ENCODE measurements around the gene NIPSNAP2. TPM values are rescaled to one million over a fixed set of nuclear protein-coding genes. Genes with fewer than 3 reads are reported as not detected.

The NIPSNAP2 gene
- total and polyA plus RNA-seq, 7 experiments from 2014 or later, result 30.1 to 51.5 (median 35.6) TPM

GRCh38 chr7:55970978-55971377 is 6.6 kb downstream of the NIPSNAP2 start:
- Histone ChIP-seq H3K9me3 (ENCODE audit: control insufficient read depth in 2 of 3, low read length in 3 of 3) (no peaks in the 10 kb centered on the region), H3K4me1 (ENCODE audit: control insufficient read depth in 2 of 2, insufficient read depth in 2 of 2, low read length in 2 of 2) (no peaks in the 10 kb centered on the region), H3K27me3 (ENCODE audit: control insufficient read depth in 2 of 2, insufficient read depth in 2 of 2, low read length in 2 of 2) (no peaks in the 10 kb centered on the region), H3K36me3 (ENCODE audit: control insufficient read depth in 2 of 3, insufficient read depth in 3 of 3, low read length in 3 of 3) (peaks cover 0 to 4% (median 0%) of the 10 kb centered on the region in 3 experiments), H3K27ac (ENCODE audit: low read depth, low read length) (no peak overlapping the region), H3K4me3 (ENCODE audit: low read length) (no peak overlapping the region)
- Mint-ChIP-seq H3K27ac (peak overlapping the region in 2 of 9 donors; percentile 45 to 60), H3K4me3 (peak overlapping the region in 2 of 10 donors; percentile 16 to 23), H3K4me1 (peaks cover 23 to 62% (median 46%) of the 10 kb centered on the region in 7 donors), H3K9me3 (no peaks in the 10 kb centered on the region), H3K27me3 (no peaks in the 10 kb centered on the region), H3K36me3 (peaks cover 0 to 17% (median 8%) of the 10 kb centered on the region in 5 donors)
- ChIA-PET CTCF (interaction anchor here (0.6 kb wide), 1 partner anchor 45 kb away, joined by 4 read pairs; no protein-coding TSS in a partner anchor), POLR2A (interaction anchor here (1.2 to 1.7 kb wide), 2 partner anchors 9 to 80 kb away, joined by 3 to 4 read pairs; partner anchors contain the start of genes CCT6A and PSPH)
- intact Hi-C loops (cut with micrococcal nuclease), result no loop called here
- DNase-seq, result no peak
- no peak for ATAC-seq

GRCh38 chr7:55973747-55974250 is 9.4 kb downstream of the NIPSNAP2 start:
- Histone ChIP-seq H3K27ac (ENCODE audit: low read depth, low read length) (no peak overlapping the region), H3K27me3 (ENCODE audit: control insufficient read depth in 2 of 2, insufficient read depth in 2 of 2, low read length in 2 of 2) (no peaks in the 10 kb centered on the region), H3K4me1 (ENCODE audit: control insufficient read depth in 2 of 2, insufficient read depth in 2 of 2, low read length in 2 of 2) (no peaks in the 10 kb centered on the region), H3K9me3 (ENCODE audit: control insufficient read depth in 2 of 3, low read length in 3 of 3) (no peaks in the 10 kb centered on the region), H3K4me3 (ENCODE audit: low read length) (no peak overlapping the region), H3K36me3 (ENCODE audit: control insufficient read depth in 2 of 3, insufficient read depth in 3 of 3, low read length in 3 of 3) (peaks cover 6 to 18% (median 8%) of the 10 kb centered on the region in 3 experiments)
- H3K4me3 Mint-ChIP-seq, result no peak overlapping the region
- no peaks in the 10 kb centered on the region for H3K9me3 Mint-ChIP-seq
- intact Hi-C loops (cut with micrococcal nuclease), result no loop called here
- ChIA-PET CTCF (interaction anchor here (0.7 kb wide), 1 partner anchor 312 kb away, joined by 3 read pairs; no protein-coding TSS in a partner anchor), POLR2A (interaction anchor here (0.5 to 0.7 kb wide), 3 partner anchors 9 to 621 kb away, joined by 3 read pairs; no protein-coding TSS in a partner anchor)
- H3K36me3 Mint-ChIP-seq, result peaks cover 0 to 21% (median 9%) of the 10 kb centered on the region in 5 donors
- no peak for ATAC-seq
- DNase-seq, result no peak
- no peaks in the 10 kb centered on the region for H3K27me3 Mint-ChIP-seq
- H3K4me1 Mint-ChIP-seq, result peaks cover 19 to 40% (median 34%) of the 10 kb centered on the region in 7 donors
- peak overlapping the region in 1 of 9 donors; percentile 30 for H3K27ac Mint-ChIP-seq

DNA sequence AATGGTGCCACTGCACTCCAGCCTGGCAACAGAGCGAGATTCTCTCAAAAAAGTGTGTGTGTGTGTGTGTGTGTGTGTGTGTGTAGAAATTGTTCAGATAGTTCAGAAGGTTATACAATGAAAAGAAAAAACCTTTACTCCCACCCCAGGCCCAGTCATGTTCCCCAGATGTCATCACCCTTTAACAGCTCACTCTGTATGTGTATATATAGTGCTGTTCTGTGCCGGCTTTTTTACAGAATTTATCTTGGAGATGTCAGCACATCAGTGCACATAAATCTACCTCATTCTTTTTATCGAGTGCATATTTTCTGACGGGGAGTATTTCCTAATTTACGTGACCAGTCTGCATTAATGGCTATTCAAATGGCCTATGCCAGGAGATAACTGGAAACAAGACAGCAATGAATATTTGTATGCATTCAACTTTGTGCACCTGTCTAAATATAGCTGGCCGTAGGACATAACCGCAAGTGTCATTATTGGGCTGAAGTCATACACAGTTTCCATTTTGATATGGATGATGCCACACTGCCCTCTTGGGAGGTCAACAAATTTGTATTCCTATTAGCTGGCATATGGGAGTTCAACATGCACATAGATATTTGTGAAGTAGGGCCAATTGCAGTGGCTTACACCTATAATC is 11.7 kb downstream of the NIPSNAP2 start:
- Mint-ChIP-seq H3K4me1 (peaks cover 7 to 28% (median 16%) of the 10 kb centered on the region in 7 donors), H3K27me3 (no peaks in the 10 kb centered on the region), H3K27ac (peak overlapping the region in 1 of 9 donors; percentile 10), H3K36me3 (peaks cover 8 to 33% (median 13%) of the 10 kb centered on the region in 5 donors), H3K9me3 (no peaks in the 10 kb centered on the region), H3K4me3 (no peak overlapping the region)
- POLR2A ChIA-PET, result interaction anchor here (0.7 kb wide), 1 partner anchor 16 kb away, joined by 3 read pairs; no protein-coding TSS in a partner anchor
- CTCF ChIA-PET, result no interaction called here
- Histone ChIP-seq H3K4me1 (ENCODE audit: control insufficient read depth in 2 of 2, insufficient read depth in 2 of 2, low read length in 2 of 2) (no peaks in the 10 kb centered on the region), H3K36me3 (ENCODE audit: control insufficient read depth in 2 of 3, insufficient read depth in 3 of 3, low read length in 3 of 3) (peaks cover 8 to 36% (median 14%) of the 10 kb centered on the region in 3 experiments), H3K9me3 (ENCODE audit: control insufficient read depth in 2 of 3, low read length in 3 of 3) (no peaks in the 10 kb centered on the region), H3K27me3 (ENCODE audit: control insufficient read depth in 2 of 2, insufficient read depth in 2 of 2, low read length in 2 of 2) (no peaks in the 10 kb centered on the region), H3K4me3 (ENCODE audit: low read length) (no peak overlapping the region), H3K27ac (ENCODE audit: low read depth, low read length) (no peak overlapping the region)
- intact Hi-C loops (cut with micrococcal nuclease), result no loop called here
- ATAC-seq, result no peak
- DNase-seq, result no peak

GRCh38 chr7:55977831-55978230 is 13.4 kb downstream of the NIPSNAP2 start:
- H3K9me3 ChIP-seq (ENCODE audit: control insufficient read depth in 2 of 3, low read length in 3 of 3), result no peaks in the 10 kb centered on the region
- Mint-ChIP-seq H3K36me3 (peaks cover 10 to 37% (median 17%) of the 10 kb centered on the region in 5 donors), H3K9me3 (no peaks in the 10 kb centered on the region), H3K4me3 (peak overlapping the region in 1 of 10 donors; percentile 8), H3K27me3 (no peaks in the 10 kb centered on the region), H3K4me1 (peaks cover 4 to 25% (median 9%) of the 10 kb centered on the region in 7 donors), H3K27ac (no peak overlapping the region)
- H3K4me3 ChIP-seq (ENCODE audit: low read length), result no peak overlapping the region
- H3K4me1 ChIP-seq (ENCODE audit: control insufficient read depth in 2 of 2, insufficient read depth in 2 of 2, low read length in 2 of 2), result no peaks in the 10 kb centered on the region
- CTCF ChIA-PET, result no interaction called here
- intact Hi-C loops (cut with micrococcal nuclease), result no loop called here
- H3K36me3 ChIP-seq (ENCODE audit: control insufficient read depth in 2 of 3, insufficient read depth in 3 of 3, low read length in 3 of 3), result peaks cover 8 to 52% (median 16%) of the 10 kb centered on the region in 3 experiments
- H3K27me3 ChIP-seq (ENCODE audit: control insufficient read depth in 2 of 2, insufficient read depth in 2 of 2, low read length in 2 of 2), result no peaks in the 10 kb centered on the region
- POLR2A ChIA-PET, result no interaction called here
- DNase-seq, result no peak
- no peak overlapping the region for H3K27ac ChIP-seq (ENCODE audit: low read depth, low read length)
- ATAC-seq, result no peak

DNA sequence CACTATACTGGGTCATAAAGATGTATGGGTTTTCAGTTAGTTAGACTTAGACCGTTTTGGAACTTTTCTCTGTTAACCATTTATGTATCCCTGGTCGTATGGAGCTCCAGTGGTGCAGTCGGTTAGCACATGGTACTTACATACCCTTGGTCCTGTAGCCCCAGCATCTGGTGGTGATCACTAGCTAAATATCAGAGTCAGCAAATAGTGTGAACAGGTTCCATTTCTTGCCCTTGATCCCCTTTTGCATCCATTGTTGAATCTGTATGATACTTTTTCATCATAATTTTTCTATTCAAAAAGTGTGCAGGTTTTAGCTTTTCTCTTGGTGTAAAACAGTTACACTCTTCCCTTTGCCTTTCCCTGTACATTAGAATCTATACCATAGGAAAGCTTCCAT is 15.9 kb downstream of the NIPSNAP2 start:
- H3K27ac Mint-ChIP-seq, result peak overlapping the region in 2 of 9 donors; percentile 23 to 68
- CTCF ChIA-PET, result no interaction called here
- no peak for ATAC-seq

GRCh38 chr7:55983537-55983936 is 19.2 kb downstream of the NIPSNAP2 start:
- no peak overlapping the region for H3K4me3 ChIP-seq (ENCODE audit: low read length)
- Mint-ChIP-seq H3K36me3 (peaks cover 12 to 40% (median 30%) of the 10 kb centered on the region in 5 donors), H3K27me3 (no peaks in the 10 kb centered on the region), H3K9me3 (no peaks in the 10 kb centered on the region), H3K4me3 (no peak overlapping the region), H3K27ac (peak overlapping the region in 1 of 9 donors; percentile 12), H3K4me1 (peaks cover 0 to 7% (median 0%) of the 10 kb centered on the region in 7 donors)
- ChIA-PET POLR2A (no interaction called here), CTCF (no interaction called here)
- no peak for DNase-seq
- no peaks in the 10 kb centered on the region for H3K27me3 ChIP-seq (ENCODE audit: control insufficient read depth in 2 of 2, insufficient read depth in 2 of 2, low read length in 2 of 2)
- H3K4me1 ChIP-seq (ENCODE audit: control insufficient read depth in 2 of 2, insufficient read depth in 2 of 2, low read length in 2 of 2), result no peaks in the 10 kb centered on the region
- peaks cover 4 to 70% (median 18%) of the 10 kb centered on the region in 3 experiments for H3K36me3 ChIP-seq (ENCODE audit: control insufficient read depth in 2 of 3, insufficient read depth in 3 of 3, low read length in 3 of 3)
- intact Hi-C loops (cut with micrococcal nuclease), result no loop called here
- H3K27ac ChIP-seq (ENCODE audit: low read depth, low read length), result no peak overlapping the region
- H3K9me3 ChIP-seq (ENCODE audit: control insufficient read depth in 2 of 3, low read length in 3 of 3), result no peaks in the 10 kb centered on the region
- no peak for ATAC-seq

More for the DNA sequence above, 15.9 kb downstream of the NIPSNAP2 start:
- H3K9me3 Mint-ChIP-seq, result no peaks in the 10 kb centered on the region
- intact Hi-C loops (cut with micrococcal nuclease), result no loop called here
- H3K9me3 ChIP-seq (ENCODE audit: control insufficient read depth in 2 of 3, low read length in 3 of 3), result no peaks in the 10 kb centered on the region
- H3K4me3 ChIP-seq (ENCODE audit: low read length), result no peak overlapping the region
- no peaks in the 10 kb centered on the region for H3K27me3 ChIP-seq (ENCODE audit: control insufficient read depth in 2 of 2, insufficient read depth in 2 of 2, low read length in 2 of 2)
- no peak overlapping the region for H3K27ac ChIP-seq (ENCODE audit: low read depth, low read length)
- no peak for DNase-seq
- peaks cover 8 to 74% (median 24%) of the 10 kb centered on the region in 3 experiments for H3K36me3 ChIP-seq (ENCODE audit: control insufficient read depth in 2 of 3, insufficient read depth in 3 of 3, low read length in 3 of 3)
- H3K27me3 Mint-ChIP-seq, result no peaks in the 10 kb centered on the region
- POLR2A ChIA-PET, result no interaction called here
- no peaks in the 10 kb centered on the region for H3K4me1 ChIP-seq (ENCODE audit: control insufficient read depth in 2 of 2, insufficient read depth in 2 of 2, low read length in 2 of 2)
- peaks cover 12 to 41% (median 23%) of the 10 kb centered on the region in 5 donors for H3K36me3 Mint-ChIP-seq
- H3K4me3 Mint-ChIP-seq, result no peak overlapping the region
- H3K4me1 Mint-ChIP-seq, result peaks cover 2 to 15% (median 3%) of the 10 kb centered on the region in 7 donors
